ENCODE results near the gene KCNA10.

DNA sequence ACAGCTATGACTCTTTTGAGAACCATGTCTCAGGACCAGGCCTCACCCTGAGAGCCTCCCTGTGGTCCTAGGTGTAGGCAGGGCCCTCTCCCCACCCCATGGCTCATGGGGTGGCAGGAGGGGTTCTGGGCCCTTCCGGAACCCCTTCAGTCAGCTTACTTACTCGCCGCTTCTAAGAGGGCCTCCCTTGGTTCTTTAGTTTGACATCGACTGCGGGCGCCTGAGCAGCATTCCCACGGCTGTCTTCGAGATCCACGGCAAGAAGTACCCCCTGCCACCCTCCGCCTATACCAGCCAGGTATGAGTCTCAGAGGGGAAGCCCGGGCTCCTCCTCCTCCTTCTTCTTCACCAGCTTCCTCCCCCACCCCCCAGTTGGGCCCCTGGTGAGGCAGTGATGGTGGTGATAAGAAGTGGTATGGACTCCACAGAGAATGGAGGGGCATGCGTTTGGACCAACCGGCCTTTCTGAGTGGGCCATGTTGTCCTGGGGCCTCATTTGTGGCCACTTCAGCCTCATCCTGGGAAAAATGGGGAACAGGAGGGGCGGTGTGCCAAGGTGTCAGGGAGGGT is 28.9 kb downstream of the KCNA10 start:
- no peak for TF ChIP-seq POLR2A (IDR thresholded peaks at IDR 0.05; ENCODE audit: low read length)
- TF ChIP-seq GATA1 (IDR thresholded peaks at IDR 0.05; ENCODE audit: low read depth, low read length) = no peak
